ENCODE measurements around the gene DDX19B.
"Not testable (repeated sequence)": the region's sequence is repeated elsewhere in the genome, so short reads cannot be mapped to it uniquely, and the experiment has no call there.

DDX19B gene

DNA sequence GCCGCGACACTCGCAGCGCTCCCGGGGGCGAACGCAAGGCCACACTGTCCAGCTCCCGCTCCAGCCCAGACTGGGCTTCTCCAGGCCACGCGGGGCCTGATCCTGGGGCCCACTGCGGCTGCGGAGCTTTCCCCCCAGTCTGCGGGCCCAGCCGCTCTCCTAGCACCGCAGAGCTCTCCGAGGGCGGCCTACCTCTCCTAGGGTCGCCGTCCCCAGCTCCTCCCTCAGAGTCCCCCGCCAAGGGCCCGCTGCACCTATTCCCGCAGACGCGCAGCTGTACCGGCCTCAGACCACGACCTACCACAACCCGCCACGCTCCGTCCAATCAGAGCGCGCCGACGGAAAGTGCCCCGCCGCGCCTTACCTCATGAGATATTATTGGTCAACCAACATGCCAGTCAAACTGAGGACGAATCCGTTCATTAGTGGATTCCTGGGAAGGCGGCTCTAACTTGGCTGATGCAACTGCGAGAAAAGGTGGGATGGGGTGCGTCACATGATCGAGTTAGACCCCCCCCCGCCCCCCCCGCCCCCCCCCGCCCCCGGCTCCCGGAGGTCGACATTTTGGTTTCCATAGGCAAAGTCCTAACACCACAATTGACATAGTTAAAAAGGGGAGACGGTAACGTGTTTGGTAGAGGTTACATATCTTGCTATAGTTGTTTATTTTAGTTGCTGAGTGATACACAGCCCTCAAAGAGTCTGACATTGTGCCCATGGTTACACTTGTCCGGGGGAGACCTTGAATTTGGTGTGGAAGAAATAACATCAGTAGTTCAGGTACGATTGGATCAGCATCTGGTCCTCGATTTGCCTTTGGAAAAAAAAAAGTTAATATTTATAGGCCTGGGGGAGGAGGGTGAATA is 9.5 kb upstream of the DDX19B start, which contains the start of gene AARS1:
AARS1 (minus strand) TSS at position 278 of the 866 bp plus-strand sequence. CDS start 6,743 bp downstream, outside the sequence.
- peak; percentile 96 for DNase-seq

- no peak for DNase-seq
Observed at GRCh38 chr16:70290949-70291519, 8.0 kb upstream of the DDX19B start.

- not testable (repeated sequence) for DNase-seq
Observed at GRCh38 chr16:70292148-70292547, 6.8 kb upstream of the DDX19B start.

DNA sequence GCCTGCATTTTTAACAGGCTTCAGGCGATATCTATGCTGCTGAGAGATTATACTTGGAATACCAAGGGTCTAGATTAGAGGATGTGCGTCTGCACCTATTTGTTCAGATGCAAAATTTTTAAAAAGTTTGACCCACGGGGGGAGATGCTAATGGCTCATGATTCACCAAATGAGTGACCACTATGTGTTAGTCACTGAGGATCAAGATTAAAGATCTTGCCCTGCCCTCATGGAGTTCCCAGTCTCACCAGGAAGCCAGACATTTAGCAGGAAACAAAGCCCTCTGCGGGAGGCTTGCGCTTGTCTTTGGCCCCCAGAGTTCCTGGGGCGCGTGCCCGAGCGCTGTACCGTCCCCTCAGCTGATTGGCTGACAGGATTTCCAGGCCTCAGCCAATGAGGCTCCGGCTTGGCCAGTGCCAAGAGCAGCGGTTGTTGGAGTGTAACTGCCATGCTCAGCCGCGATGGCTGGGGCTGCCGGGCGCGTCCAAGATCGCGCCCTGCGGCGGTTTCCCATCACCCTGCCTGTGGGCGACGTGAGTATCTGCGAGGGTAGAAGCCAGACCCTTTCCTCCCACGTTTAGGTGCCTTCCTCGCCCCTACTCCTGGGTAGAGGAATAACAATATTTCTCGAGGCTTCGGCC is 4.5 kb upstream of the DDX19B start:
- no peak for DNase-seq

DNA sequence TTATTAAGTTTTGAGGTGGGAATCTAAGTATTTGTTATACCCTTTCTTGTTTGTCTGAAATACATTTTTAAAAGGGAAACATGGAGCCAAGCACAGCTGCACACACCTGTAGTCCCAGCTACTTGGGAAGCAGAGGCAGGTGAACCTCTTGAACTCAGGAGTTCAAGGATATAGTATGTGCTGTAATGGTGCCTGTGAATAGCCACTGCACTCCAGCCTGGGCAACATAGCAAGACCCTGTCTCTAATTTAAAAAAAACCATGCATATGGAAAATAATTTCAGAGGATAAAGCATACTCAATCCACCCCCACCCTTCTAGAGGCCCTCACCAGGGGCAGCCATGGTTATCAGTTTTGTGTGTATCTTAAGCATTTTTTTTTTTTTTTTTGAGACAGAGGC is 3.4 kb upstream of the DDX19B start:
- no peak for DNase-seq

- no peak for DNase-seq
Observed at GRCh38 chr16:70301121-70301520, 2.1 kb downstream of the DDX19B start.

DNA sequence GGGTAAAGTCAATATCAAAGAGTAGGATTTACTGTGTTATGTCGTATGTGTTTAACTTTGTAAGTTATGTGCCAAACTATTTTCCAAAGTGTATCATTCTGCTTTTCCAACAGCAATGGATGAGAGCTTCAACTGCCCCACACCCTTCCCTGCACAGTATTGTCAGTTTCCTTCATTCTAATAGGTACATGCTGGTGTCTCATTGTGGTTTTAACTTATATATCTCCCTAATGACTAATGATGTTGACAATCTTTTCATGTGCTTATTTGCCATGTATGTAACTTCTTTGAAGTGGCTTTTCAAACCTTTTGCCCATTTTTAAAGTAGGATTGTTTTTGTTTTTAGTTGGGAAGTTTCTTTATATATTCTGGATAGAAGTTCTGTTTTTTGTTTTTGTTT is 3.8 kb downstream of the DDX19B start:
- DNase-seq: no peak

DNA sequence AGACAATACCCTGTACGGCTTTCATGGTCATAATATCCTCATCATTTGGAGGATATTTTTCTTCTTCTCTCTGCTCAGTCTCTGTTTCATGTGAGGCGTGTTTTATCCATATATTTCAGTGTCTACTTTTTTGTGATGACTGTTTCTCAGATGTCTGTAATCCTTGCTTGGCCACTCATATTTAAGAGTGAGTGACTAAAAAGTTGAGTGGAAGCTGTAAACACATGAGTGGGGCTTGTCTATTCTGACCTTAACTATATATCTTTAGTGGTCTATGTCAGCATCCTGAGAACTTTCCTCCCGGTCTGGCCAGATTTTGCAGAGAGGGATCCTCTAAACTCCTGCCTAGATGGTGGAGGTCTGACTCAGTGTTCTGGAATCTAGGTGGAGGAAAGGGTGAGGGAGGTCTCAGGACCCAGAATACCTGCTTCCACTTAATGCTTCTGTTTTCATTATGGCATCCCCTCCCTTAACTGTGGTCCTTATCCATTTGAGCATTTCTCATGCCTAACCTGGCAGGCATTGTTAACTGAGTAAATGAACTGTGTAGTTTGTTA is 6.0 kb downstream of the DDX19B start:
- DNase-seq: no peak

- DNase-seq: no peak
Observed at GRCh38 chr16:70306880-70307279, 7.9 kb downstream of the DDX19B start.

DNA sequence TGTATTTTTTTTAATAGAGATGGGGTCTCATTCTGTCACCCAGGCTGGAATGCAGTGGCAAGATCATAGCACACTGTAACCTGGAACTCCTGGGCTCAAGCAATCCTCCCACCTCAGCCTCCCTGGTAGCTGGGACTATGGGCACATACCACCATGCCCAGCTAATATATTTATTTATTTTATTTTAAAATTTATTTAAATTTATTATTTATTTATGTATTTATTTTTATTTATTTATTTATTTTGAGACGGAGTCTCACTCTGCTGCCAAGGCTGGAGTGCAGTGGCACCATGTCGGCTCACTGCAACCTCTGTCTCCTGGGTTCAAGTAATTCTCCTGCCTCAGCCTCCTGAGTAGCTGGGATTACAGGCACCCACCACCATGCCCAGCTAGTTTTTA is 8.7 kb downstream of the DDX19B start:
- DNase-seq: not testable (repeated sequence)

DNA sequence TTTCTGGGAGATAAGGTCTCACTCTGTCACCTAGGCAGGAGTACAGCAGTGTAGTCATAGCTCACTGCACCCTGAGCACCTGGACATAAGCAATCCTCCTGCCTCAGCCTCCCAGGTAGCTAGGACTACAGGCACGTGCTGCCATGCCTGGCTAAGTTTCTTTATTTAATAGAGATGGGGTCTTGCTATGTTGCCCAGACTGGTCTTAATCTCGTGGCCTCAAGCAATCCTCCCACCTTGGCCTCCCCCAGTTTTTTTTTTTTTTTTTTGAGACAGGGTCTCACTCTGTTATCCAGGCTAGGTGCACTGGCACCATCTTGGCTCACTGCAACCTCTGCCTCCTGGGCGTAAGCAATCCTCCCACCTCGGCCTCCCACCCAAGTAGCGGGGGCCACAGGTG is 21.1 kb downstream of the DDX19B start:
- no peak for DNase-seq

GRCh38 chr16:70324998-70325747 is 26.2 kb downstream of the DDX19B start:
- DNase-seq: no peak

GRCh38 chr16:70331091-70331490 is 32.1 kb downstream of the DDX19B start:
- DNase-seq: no peak

DNA sequence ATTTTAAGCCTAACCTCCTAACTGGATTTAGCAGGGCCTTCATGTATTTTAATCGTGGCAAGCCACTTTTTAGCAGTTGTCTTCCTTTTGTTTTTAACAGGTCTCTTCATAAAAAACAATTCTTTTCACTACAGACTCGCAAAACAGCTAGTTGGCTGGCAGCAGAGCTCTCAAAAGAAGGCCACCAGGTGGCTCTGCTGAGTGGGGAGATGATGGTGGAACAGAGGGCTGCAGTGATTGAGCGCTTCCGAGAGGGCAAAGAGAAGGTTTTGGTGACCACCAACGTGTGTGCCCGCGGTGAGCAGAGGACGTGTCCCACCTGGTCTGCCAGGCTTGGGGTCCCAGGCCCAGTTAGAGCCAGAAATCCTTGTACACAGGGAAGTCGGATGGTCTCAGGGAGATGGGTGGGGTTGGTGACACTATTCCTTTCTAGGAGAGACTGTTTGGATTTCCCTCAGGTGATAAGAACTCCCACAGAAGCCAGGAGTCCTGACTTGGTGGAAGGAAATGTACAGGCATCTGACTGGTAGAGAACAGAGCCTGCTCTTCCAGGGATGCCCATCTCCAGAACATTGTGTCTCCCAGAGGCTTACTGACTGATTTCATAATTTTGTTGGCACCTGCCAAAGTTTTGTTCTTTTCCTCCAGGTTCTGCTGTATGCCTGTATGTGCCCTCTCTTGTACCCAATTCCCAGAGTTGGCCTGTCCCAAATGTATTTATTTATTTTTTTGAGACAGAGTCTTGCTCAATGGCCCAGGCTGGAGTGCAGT is 32.8 kb downstream of the DDX19B start:
- peak in 1 of 2 experiments; percentile 27 for DNase-seq

DNA sequence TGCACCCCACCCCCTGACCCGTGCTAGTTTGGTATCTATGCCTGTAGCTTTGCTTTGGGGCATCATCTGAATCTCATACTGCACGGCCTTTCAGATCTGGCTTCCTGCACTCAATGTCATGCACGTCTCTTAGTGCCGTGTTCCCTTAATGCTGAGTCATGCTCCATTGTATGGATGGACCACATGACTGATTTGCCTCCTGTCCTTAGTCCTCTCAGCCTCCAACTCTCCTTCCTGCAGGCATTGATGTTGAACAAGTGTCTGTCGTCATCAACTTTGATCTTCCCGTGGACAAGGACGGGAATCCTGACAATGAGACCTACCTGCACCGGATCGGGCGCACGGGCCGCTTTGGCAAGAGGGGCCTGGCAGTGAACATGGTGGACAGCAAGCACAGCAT is 33.7 kb downstream of the DDX19B start:
- not testable (repeated sequence) for DNase-seq

- DNase-seq: no peak
Observed at GRCh38 chr16:70337814-70338213, 38.8 kb downstream of the DDX19B start.

GRCh38 chr16:70341600-70341999 is 42.6 kb downstream of the DDX19B start:
- no peak for DNase-seq

DNA sequence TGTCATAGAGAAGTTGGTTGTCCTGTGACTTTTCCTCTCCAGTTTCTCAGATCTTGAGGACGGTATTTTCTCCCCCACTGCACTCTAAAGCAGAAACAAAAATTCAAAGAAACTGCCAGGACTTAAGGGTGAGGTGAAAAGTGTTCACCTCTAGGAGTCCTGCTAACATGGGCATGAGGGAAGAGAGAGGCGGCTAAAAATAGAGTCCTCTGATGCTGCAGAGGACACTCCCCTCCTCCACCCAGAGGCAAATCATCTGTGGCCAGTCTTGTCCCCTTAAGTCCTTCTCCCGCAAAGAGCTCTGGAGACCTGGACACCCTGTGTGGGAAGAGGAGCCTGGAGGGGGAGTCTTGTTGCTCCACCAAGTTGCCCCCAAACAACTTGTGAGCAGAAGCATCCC is 43.0 kb downstream of the DDX19B start:
- no peak for DNase-seq

- no peak for DNase-seq
Observed at GRCh38 chr16:70345840-70346239, 46.9 kb downstream of the DDX19B start.

- no peak for DNase-seq
Observed at GRCh38 chr16:70348991-70349390, 50.0 kb downstream of the DDX19B start.

DNA sequence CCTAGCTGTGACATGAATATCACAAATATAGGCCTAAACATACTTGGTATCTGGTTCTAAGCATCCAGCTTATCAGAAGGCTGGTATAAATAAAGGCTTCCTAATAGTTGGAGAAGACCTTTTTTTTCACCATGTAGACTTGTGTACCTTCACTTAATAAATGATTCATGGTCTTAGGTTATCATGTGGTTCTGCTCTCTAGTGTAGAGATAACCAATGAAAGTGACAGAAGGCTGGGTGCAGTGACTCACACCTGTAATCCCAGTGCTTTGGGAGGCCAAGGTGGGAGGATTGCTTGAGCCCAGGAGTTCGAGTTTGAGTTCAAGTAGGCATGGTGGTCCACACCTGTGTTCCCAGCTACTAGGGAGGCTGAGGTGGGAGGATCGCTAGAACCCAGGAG is 50.8 kb downstream of the DDX19B start:
- peak in 1 of 2 experiments; percentile 25 for DNase-seq

- no peak for DNase-seq
Observed at GRCh38 chr16:70359552-70359951, 60.6 kb downstream of the DDX19B start.
